ENCODE results near the gene IMMP2L.

IMMP2L gene

GRCh38 chr7:111571720-111572119, 9.4 kb upstream of the IMMP2L start:
- H3K27ac Mint-ChIP-seq: no peak overlapping the region
- no peak for DNase-seq
- peaks cover 7% of the 10 kb centered on the region for H3K36me3 Mint-ChIP-seq (ENCODE audit: low read depth)
- no peaks in the 10 kb centered on the region for H3K4me1 Mint-ChIP-seq
- no peak for ATAC-seq
- no peak overlapping the region for H3K4me3 Mint-ChIP-seq
- peaks cover 14% of the 10 kb centered on the region for H3K27me3 Mint-ChIP-seq
- peaks cover 16% of the 10 kb centered on the region for H3K9me3 Mint-ChIP-seq

GRCh38 chr7:111568870-111569462, 6.7 kb upstream of the IMMP2L start:
- Mint-ChIP-seq H3K27ac (no peak overlapping the region), H3K27me3 (peaks cover 13% of the 10 kb centered on the region), H3K4me1 (no peaks in the 10 kb centered on the region), H3K4me3 (no peak overlapping the region), H3K36me3 (ENCODE audit: low read depth) (peaks cover 7% of the 10 kb centered on the region), H3K9me3 (peaks cover 16% of the 10 kb centered on the region)
- no peak for DNase-seq
- ATAC-seq: no peak

GRCh38 chr7:111568419-111568818, 6.1 kb upstream of the IMMP2L start:
- Mint-ChIP-seq H3K27me3 (peaks cover 13% of the 10 kb centered on the region), H3K27ac (no peak overlapping the region), H3K36me3 (ENCODE audit: low read depth) (peaks cover 7% of the 10 kb centered on the region), H3K4me3 (no peak overlapping the region), H3K4me1 (no peaks in the 10 kb centered on the region), H3K9me3 (peaks cover 16% of the 10 kb centered on the region)
- DNase-seq (no peak), ATAC-seq (no peak)

GRCh38 chr7:111564078-111564477, 1.8 kb upstream of the IMMP2L start:
- Mint-ChIP-seq H3K4me3 (no peak overlapping the region), H3K27ac (no peak overlapping the region), H3K9me3 (no peaks in the 10 kb centered on the region), H3K36me3 (ENCODE audit: low read depth) (peaks cover 8% of the 10 kb centered on the region), H3K4me1 (peaks cover 27% of the 10 kb centered on the region), H3K27me3 (peaks cover 10% of the 10 kb centered on the region)
- no peak for ATAC-seq
- DNase-seq: no peak

GRCh38 chr7:111561654-111561903, 713 bp downstream of the IMMP2L start:
- Mint-ChIP-seq H3K27ac (peak overlapping the region; percentile 93), H3K36me3 (ENCODE audit: low read depth) (peaks cover 27% of the 10 kb centered on the region), H3K4me1 (peaks cover 35% of the 10 kb centered on the region), H3K4me3 (peak overlapping the region; percentile 93), H3K27me3 (peaks cover 2% of the 10 kb centered on the region), H3K9me3 (no peaks in the 10 kb centered on the region)
- no peak for ATAC-seq
- DNase-seq: peak; percentile 14

- Mint-ChIP-seq H3K27me3 (peaks cover 2% of the 10 kb centered on the region), H3K27ac (peak overlapping the region; percentile 93), H3K9me3 (no peaks in the 10 kb centered on the region), H3K4me3 (peak overlapping the region; percentile 93), H3K4me1 (peaks cover 35% of the 10 kb centered on the region), H3K36me3 (ENCODE audit: low read depth) (peaks cover 31% of the 10 kb centered on the region)
- ATAC-seq (no peak), DNase-seq (no peak)
These were observed 1.3 kb downstream of the IMMP2L start for GRCh38 chr7:111560773-111561653.

GRCh38 chr7:111558991-111559390, 3.3 kb downstream of the IMMP2L start:
- peaks cover 35% of the 10 kb centered on the region for H3K4me1 Mint-ChIP-seq
- no peaks in the 10 kb centered on the region for H3K27me3 Mint-ChIP-seq
- peaks cover 48% of the 10 kb centered on the region for H3K36me3 Mint-ChIP-seq (ENCODE audit: low read depth)
- no peak overlapping the region for H3K27ac Mint-ChIP-seq
- ATAC-seq: no peak
- DNase-seq: no peak
- peak overlapping the region; percentile 32 for H3K4me3 Mint-ChIP-seq
- H3K9me3 Mint-ChIP-seq: no peaks in the 10 kb centered on the region

- H3K36me3 Mint-ChIP-seq (ENCODE audit: low read depth): peaks cover 61% of the 10 kb centered on the region
- H3K27ac Mint-ChIP-seq: no peak overlapping the region
- no peaks in the 10 kb centered on the region for H3K9me3 Mint-ChIP-seq
- no peak for DNase-seq
- no peak for ATAC-seq
- H3K4me1 Mint-ChIP-seq: peaks cover 28% of the 10 kb centered on the region
- no peaks in the 10 kb centered on the region for H3K27me3 Mint-ChIP-seq
- H3K4me3 Mint-ChIP-seq: no peak overlapping the region
These were observed 5.3 kb downstream of the IMMP2L start for GRCh38 chr7:111556977-111557376.

- DNase-seq (no peak), ATAC-seq (no peak)
- Mint-ChIP-seq H3K4me1 (peaks cover 8% of the 10 kb centered on the region), H3K36me3 (ENCODE audit: low read depth) (peaks cover 74% of the 10 kb centered on the region), H3K27me3 (no peaks in the 10 kb centered on the region), H3K27ac (no peak overlapping the region), H3K4me3 (no peak overlapping the region), H3K9me3 (no peaks in the 10 kb centered on the region)
These were observed 8.2 kb downstream of the IMMP2L start for GRCh38 chr7:111554086-111554485.

GRCh38 chr7:111541067-111541466, 21.2 kb downstream of the IMMP2L start:
- DNase-seq (no peak), ATAC-seq (no peak)
- H3K4me1 Mint-ChIP-seq: no peaks in the 10 kb centered on the region
- H3K36me3 Mint-ChIP-seq (ENCODE audit: low read depth): peaks cover 32% of the 10 kb centered on the region
- no peak overlapping the region for H3K27ac Mint-ChIP-seq
- H3K4me3 Mint-ChIP-seq: no peak overlapping the region
- H3K27me3 Mint-ChIP-seq: no peaks in the 10 kb centered on the region
- no peaks in the 10 kb centered on the region for H3K9me3 Mint-ChIP-seq

- no peak for ATAC-seq
- DNase-seq: no peak
- Mint-ChIP-seq H3K9me3 (no peaks in the 10 kb centered on the region), H3K4me1 (no peaks in the 10 kb centered on the region), H3K36me3 (ENCODE audit: low read depth) (peaks cover 33% of the 10 kb centered on the region), H3K27ac (no peak overlapping the region), H3K27me3 (no peaks in the 10 kb centered on the region), H3K4me3 (no peak overlapping the region)
These were observed 22.0 kb downstream of the IMMP2L start for GRCh38 chr7:111540199-111540815.

GRCh38 chr7:111537134-111537533, 25.2 kb downstream of the IMMP2L start:
- H3K27me3 Mint-ChIP-seq: no peaks in the 10 kb centered on the region
- H3K9me3 Mint-ChIP-seq: no peaks in the 10 kb centered on the region
- ATAC-seq (no peak), DNase-seq (no peak)
- H3K4me3 Mint-ChIP-seq: no peak overlapping the region
- H3K27ac Mint-ChIP-seq: no peak overlapping the region
- H3K4me1 Mint-ChIP-seq: peaks cover 6% of the 10 kb centered on the region
- peaks cover 22% of the 10 kb centered on the region for H3K36me3 Mint-ChIP-seq (ENCODE audit: low read depth)

- no peak for DNase-seq
- no peak for ATAC-seq
- Mint-ChIP-seq H3K36me3 (ENCODE audit: low read depth) (peaks cover 17% of the 10 kb centered on the region), H3K27ac (no peak overlapping the region), H3K4me1 (peaks cover 8% of the 10 kb centered on the region), H3K4me3 (no peak overlapping the region), H3K9me3 (no peaks in the 10 kb centered on the region), H3K27me3 (no peaks in the 10 kb centered on the region)
These were observed 27.0 kb downstream of the IMMP2L start for GRCh38 chr7:111535142-111535870.

GRCh38 chr7:111532625-111533024, 29.7 kb downstream of the IMMP2L start:
- Mint-ChIP-seq H3K4me3 (no peak overlapping the region), H3K9me3 (no peaks in the 10 kb centered on the region), H3K36me3 (ENCODE audit: low read depth) (peaks cover 10% of the 10 kb centered on the region), H3K4me1 (peaks cover 28% of the 10 kb centered on the region), H3K27me3 (no peaks in the 10 kb centered on the region), H3K27ac (no peak overlapping the region)
- ATAC-seq (no peak), DNase-seq (no peak)

GRCh38 chr7:111531993-111532392, 30.3 kb downstream of the IMMP2L start:
- ATAC-seq (peak; percentile 49), DNase-seq (no peak)
- Mint-ChIP-seq H3K27ac (no peak overlapping the region), H3K4me3 (no peak overlapping the region), H3K36me3 (ENCODE audit: low read depth) (peaks cover 6% of the 10 kb centered on the region), H3K27me3 (no peaks in the 10 kb centered on the region), H3K4me1 (peaks cover 31% of the 10 kb centered on the region), H3K9me3 (no peaks in the 10 kb centered on the region)
